ENCODE data around the gene F8. TPM values are rescaled to one million over a fixed set of nuclear protein-coding genes. Genes with fewer than 3 reads are reported as not detected.
"Not testable (repeated sequence)": the region's sequence is repeated elsewhere in the genome, so short reads cannot be mapped to it uniquely, and the experiment has no call there.

The F8 gene
- total RNA-seq, 1 experiment from 2014 or later = 15.2 TPM

DNA sequence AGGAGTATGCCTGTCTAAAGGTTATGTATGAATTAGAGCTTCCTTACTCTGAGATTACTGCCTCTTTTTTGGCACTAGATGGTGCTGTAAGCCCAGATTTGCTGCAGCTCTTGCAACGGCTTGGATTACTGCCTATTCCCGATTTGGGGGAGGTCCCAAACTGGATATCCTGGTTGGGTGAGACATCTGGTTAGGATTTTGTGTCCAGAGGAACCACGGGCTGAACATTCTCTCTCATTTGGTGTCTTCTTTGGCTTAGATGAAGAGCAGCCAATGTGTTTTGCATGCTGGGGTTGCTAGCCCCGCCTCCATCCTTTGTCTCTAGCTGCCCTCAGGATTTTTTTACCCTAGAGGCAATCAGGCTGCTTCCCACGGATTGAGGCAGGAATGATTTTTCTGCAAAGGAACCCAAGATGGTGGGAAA is 104.5 kb downstream of the F8 start:
- H3F3A ChIP-seq (ENCODE audit: insufficient read depth, low read depth) = no peaks in the 10 kb centered on the region
- H3K9me2 ChIP-seq (ENCODE audit: insufficient read depth) = no peaks in the 10 kb centered on the region
- 0 out of 2 replicates have a peak overlapping the region, but pooled peaks have one; percentile 49 for H2AFZ ChIP-seq
- no peak overlapping the region for H3K27ac ChIP-seq
- no peaks in the 10 kb centered on the region for H4K20me1 ChIP-seq (ENCODE audit: insufficient read depth)
- H3K4me1 ChIP-seq (replicated peaks; ENCODE audit: insufficient read depth) = no peaks in the 10 kb centered on the region
- no peaks in the 10 kb centered on the region for H3K9me3 ChIP-seq (ENCODE audit: insufficient read depth, low read depth)
- DNase-seq = peak; percentile 60 to 69
- CTCF ChIA-PET = interaction anchor here (0.6 to 1.3 kb wide), 7 partner anchors 9 to 714 kb away, joined by 3 to 5 read pairs (median 3); partner anchors contain the start of gene FUNDC2
- H3K4me2 ChIP-seq = peak overlapping the region; percentile 68
- no peaks in the 10 kb centered on the region for H3K79me2 ChIP-seq (ENCODE audit: low read depth)
- peak overlapping the region; percentile 35; the same call in 1 of the 2 replicates for H3K4me3 ChIP-seq
- BruUV-seq (replicated peaks) = no TSS peak
- no peaks in the 10 kb centered on the region for H3K27me3 ChIP-seq (ENCODE audit: insufficient read depth, low read depth)
- TF ChIP-seq CTCF (conservative IDR thresholded peaks at IDR 0.05) (peak; percentile 75), EZH2 (IDR thresholded peaks at IDR 0.05; ENCODE audit: low read depth) (no peak)
- POLR2A ChIA-PET (ENCODE audit: unreplicated experiment) = no interaction called here
- intact Hi-C loops (cut with micrococcal nuclease; ENCODE audit: unreplicated experiment) = loop anchor here (2.0 to 5.0 kb wide), 3 partner anchors 139 to 903 kb away; no protein-coding TSS in a partner anchor
- H3K36me3 ChIP-seq (ENCODE audit: low read depth) = no peaks in the 10 kb centered on the region

- no peaks in the 10 kb centered on the region for H3K27me3 ChIP-seq (ENCODE audit: insufficient read depth, low read depth)
- H3K4me2 ChIP-seq = no peak overlapping the region
- H4K20me1 ChIP-seq (ENCODE audit: insufficient read depth) = no peaks in the 10 kb centered on the region
- H3K36me3 ChIP-seq (ENCODE audit: low read depth) = no peaks in the 10 kb centered on the region
- intact Hi-C loops (cut with micrococcal nuclease; ENCODE audit: unreplicated experiment) = no loop called here
- no peaks in the 10 kb centered on the region for H3F3A ChIP-seq (ENCODE audit: insufficient read depth, low read depth)
- no peaks in the 10 kb centered on the region for H3K9me2 ChIP-seq (ENCODE audit: insufficient read depth)
- no peaks in the 10 kb centered on the region for H3K79me2 ChIP-seq (ENCODE audit: low read depth)
- BruUV-seq (replicated peaks) = no TSS peak
- ChIA-PET CTCF (no interaction called here), POLR2A (ENCODE audit: unreplicated experiment) (no interaction called here)
- DNase-seq = no peak
- no peak overlapping the region for H2AFZ ChIP-seq
- H3K27ac ChIP-seq = no peak overlapping the region
- H3K4me1 ChIP-seq (replicated peaks; ENCODE audit: insufficient read depth) = no peaks in the 10 kb centered on the region
- no peaks in the 10 kb centered on the region for H3K9me3 ChIP-seq (ENCODE audit: insufficient read depth, low read depth)
- no peak overlapping the region for H3K4me3 ChIP-seq
- no peak for TF ChIP-seq EZH2 (IDR thresholded peaks at IDR 0.05; ENCODE audit: low read depth)
- TF ChIP-seq CTCF (conservative IDR thresholded peaks at IDR 0.05) = no peak
These were observed 108.5 kb downstream of the F8 start for GRCh38 chrX:154914052-154914451.

GRCh38 chrX:154910528-154910927 is 112.0 kb downstream of the F8 start:
- H3K4me3 ChIP-seq; H3K9me3 ChIP-seq (ENCODE audit: insufficient read depth, low read depth); H3K4me2 ChIP-seq; H3K9me2 ChIP-seq (ENCODE audit: insufficient read depth); H2AFZ ChIP-seq; H3K36me3 ChIP-seq (ENCODE audit: low read depth); H3K79me2 ChIP-seq (ENCODE audit: low read depth); H4K20me1 ChIP-seq (ENCODE audit: insufficient read depth); H3F3A ChIP-seq (ENCODE audit: insufficient read depth, low read depth); POLR2A ChIA-PET (ENCODE audit: unreplicated experiment); H3K27me3 ChIP-seq (ENCODE audit: insufficient read depth, low read depth); intact Hi-C loops (cut with micrococcal nuclease; ENCODE audit: unreplicated experiment); CTCF ChIA-PET; BruUV-seq (replicated peaks); H3K27ac ChIP-seq; H3K4me1 ChIP-seq (replicated peaks; ENCODE audit: insufficient read depth); DNase-seq: not testable (repeated sequence)

DNA sequence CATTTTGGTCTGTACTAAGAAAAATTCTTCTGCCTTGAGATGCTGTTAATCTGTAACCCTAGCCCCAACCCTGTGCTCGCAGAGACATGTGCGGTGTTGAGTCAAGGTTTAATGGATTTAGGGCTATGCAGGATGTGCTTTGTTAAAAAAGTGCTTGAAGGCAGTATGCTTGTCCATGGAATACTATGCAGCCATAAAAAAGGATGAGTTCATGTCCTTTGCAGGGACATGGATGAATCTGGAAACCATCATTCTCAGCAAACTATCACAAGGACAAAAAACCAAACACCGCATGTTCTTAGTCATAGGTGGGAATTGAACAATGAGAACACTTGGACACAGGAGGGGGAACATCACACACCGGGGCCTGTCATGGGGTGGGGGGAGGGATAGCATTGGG is 112.5 kb downstream of the F8 start:
- H3K4me1 ChIP-seq (replicated peaks; ENCODE audit: insufficient read depth); H3K27me3 ChIP-seq (ENCODE audit: insufficient read depth, low read depth); H3K9me2 ChIP-seq (ENCODE audit: insufficient read depth); H3K4me2 ChIP-seq; H3K79me2 ChIP-seq (ENCODE audit: low read depth); CTCF ChIA-PET; H3K4me3 ChIP-seq; H3F3A ChIP-seq (ENCODE audit: insufficient read depth, low read depth); H4K20me1 ChIP-seq (ENCODE audit: insufficient read depth); H3K9me3 ChIP-seq (ENCODE audit: insufficient read depth, low read depth); intact Hi-C loops (cut with micrococcal nuclease; ENCODE audit: unreplicated experiment); H2AFZ ChIP-seq; DNase-seq; POLR2A ChIA-PET (ENCODE audit: unreplicated experiment); BruUV-seq (replicated peaks); H3K27ac ChIP-seq; H3K36me3 ChIP-seq (ENCODE audit: low read depth): not testable (repeated sequence)
